ENCODE results near the gene PTPRD. TPM values are rescaled to one million over a fixed set of nuclear protein-coding genes. Genes with fewer than 3 reads are reported as not detected.

Gene PTPRD
- total and polyA plus RNA-seq, 2 donors (not counting 1 experiment from before 2014, with no cell fraction given): not detected

DNA sequence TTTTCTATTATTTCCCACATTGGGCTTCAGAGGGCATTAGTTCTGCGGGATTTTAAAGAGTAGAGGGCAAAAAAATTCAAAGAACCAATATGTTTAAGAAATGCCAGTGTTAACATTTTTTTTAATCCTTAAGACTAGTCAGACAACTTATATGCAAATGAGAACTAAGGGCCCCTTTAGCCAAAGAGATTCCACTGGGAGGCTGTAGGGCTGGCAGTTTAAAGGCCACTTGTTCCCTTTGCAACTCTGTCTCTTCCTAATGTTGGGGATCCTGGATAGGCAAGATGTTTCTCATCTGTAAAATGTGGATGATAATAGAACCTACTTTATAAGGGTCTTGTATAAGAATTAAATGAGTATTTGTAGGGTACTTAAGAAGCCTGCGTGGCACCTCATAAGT, 1395.9 kb downstream of the PTPRD start:
- intact Hi-C loops (cut with micrococcal nuclease): no loop called here
- Histone ChIP-seq H2AFZ (ENCODE audit: insufficient read depth, low read depth, low read length, poor library complexity, severe bottlenecking) (no peak overlapping the region), H3K27ac (ENCODE audit: low read length in 2 of 2) (no peak overlapping the region), H4K20me1 (ENCODE audit: control insufficient read depth, insufficient read depth, low read length, poor library complexity, severe bottlenecking) (no peaks in the 10 kb centered on the region), H3K4me2 (replicated peaks; ENCODE audit: low read depth, low read length, poor library complexity, severe bottlenecking) (no peak overlapping the region), H3K27me3 (replicated peaks in 1 of 4; ENCODE audit: control extremely low read depth in 1 of 4, control insufficient read depth in 3 of 4, insufficient read depth in 4 of 4, low read length in 3 of 4) (no peaks in the 10 kb centered on the region), H3K36me3 (replicated peaks in 1 of 2; ENCODE audit: control extremely low read depth in 1 of 2, control insufficient read depth in 1 of 2, extremely low read depth in 1 of 2, insufficient read depth in 2 of 2, low read length in 1 of 2) (no peaks in the 10 kb centered on the region), H3K4me3 (ENCODE audit: control extremely low read depth in 1 of 5, extremely low read depth in 1 of 5, insufficient read depth in 1 of 5, low read depth in 2 of 5, low read length in 4 of 5) (no peak overlapping the region), H3K9me3 (ENCODE audit: control extremely low read depth in 1 of 3, control insufficient read depth in 2 of 3, insufficient read depth in 1 of 3, low read length in 2 of 3) (no peaks in the 10 kb centered on the region), H3K79me2 (ENCODE audit: control insufficient read depth, insufficient read depth, low read length) (no peaks in the 10 kb centered on the region), H3K4me1 (ENCODE audit: control insufficient read depth in 2 of 2, insufficient read depth in 2 of 2, low read length in 2 of 2) (no peaks in the 10 kb centered on the region), H3K9ac (ENCODE audit: low read length) (no peak overlapping the region)
- ATAC-seq (ENCODE audit: low read depth) (no peak), DNase-seq (no peak)
- ChIA-PET POLR2A (no interaction called here), CTCF (no interaction called here)
- no peaks in the 10 kb centered on the region for H3K9me3 Mint-ChIP-seq (ENCODE audit: insufficient read depth)
- H3K27me3 Mint-ChIP-seq: no peaks in the 10 kb centered on the region
- WGBS (ENCODE audit: insufficient coverage): no CpG with 5 or more reads among the region's 2 CpGs
- H3K4me1 Mint-ChIP-seq: no peaks in the 10 kb centered on the region
- no peak overlapping the region for H3K27ac Mint-ChIP-seq
- TF ChIP-seq, protein P1, sequence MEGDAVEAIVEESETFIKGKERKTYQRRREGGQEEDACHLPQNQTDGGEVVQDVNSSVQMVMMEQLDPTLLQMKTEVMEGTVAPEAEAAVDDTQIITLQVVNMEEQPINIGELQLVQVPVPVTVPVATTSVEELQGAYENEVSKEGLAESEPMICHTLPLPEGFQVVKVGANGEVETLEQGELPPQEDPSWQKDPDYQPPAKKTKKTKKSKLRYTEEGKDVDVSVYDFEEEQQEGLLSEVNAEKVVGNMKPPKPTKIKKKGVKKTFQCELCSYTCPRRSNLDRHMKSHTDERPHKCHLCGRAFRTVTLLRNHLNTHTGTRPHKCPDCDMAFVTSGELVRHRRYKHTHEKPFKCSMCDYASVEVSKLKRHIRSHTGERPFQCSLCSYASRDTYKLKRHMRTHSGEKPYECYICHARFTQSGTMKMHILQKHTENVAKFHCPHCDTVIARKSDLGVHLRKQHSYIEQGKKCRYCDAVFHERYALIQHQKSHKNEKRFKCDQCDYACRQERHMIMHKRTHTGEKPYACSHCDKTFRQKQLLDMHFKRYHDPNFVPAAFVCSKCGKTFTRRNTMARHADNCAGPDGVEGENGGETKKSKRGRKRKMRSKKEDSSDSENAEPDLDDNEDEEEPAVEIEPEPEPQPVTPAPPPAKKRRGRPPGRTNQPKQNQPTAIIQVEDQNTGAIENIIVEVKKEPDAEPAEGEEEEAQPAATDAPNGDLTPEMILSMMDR (IDR thresholded peaks at IDR 0.05): no peak
- no peak for TF ChIP-seq EZH2 (IDR thresholded peaks at IDR 0.05; ENCODE audit: borderline replicate concordance, insufficient read depth, low read depth, low read length, poor library complexity, severe bottlenecking)
- H3K4me3 Mint-ChIP-seq: no peak overlapping the region

DNA sequence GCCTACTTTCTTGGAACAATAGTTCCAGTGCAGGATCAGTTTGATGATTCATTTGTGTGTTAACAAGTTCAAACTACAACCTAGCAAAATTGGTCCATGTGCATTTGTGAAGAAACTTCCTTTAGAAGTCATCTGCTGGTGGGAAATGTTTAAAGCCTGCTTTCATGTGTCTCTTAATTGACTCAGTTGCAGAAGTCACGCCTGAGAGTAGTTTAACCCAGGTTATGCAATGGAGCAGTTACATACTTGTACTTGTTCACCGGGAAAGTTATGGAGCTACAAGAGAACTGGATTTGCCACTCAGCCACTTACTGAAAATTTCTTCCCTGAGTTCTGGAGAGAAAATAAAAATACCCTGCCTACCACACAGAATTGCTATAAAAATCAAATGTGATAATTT, 1397.8 kb downstream of the PTPRD start:
- Histone ChIP-seq H3K36me3 (replicated peaks in 1 of 2; ENCODE audit: control extremely low read depth in 1 of 2, control insufficient read depth in 1 of 2, extremely low read depth in 1 of 2, insufficient read depth in 2 of 2, low read length in 1 of 2) (no peaks in the 10 kb centered on the region), H3K4me3 (ENCODE audit: control extremely low read depth in 1 of 5, extremely low read depth in 1 of 5, insufficient read depth in 1 of 5, low read depth in 2 of 5, low read length in 4 of 5) (no peak overlapping the region), H3K9me3 (ENCODE audit: control extremely low read depth in 1 of 3, control insufficient read depth in 2 of 3, insufficient read depth in 1 of 3, low read length in 2 of 3) (no peaks in the 10 kb centered on the region), H3K4me1 (ENCODE audit: control insufficient read depth in 2 of 2, insufficient read depth in 2 of 2, low read length in 2 of 2) (no peaks in the 10 kb centered on the region), H3K79me2 (ENCODE audit: control insufficient read depth, insufficient read depth, low read length) (no peaks in the 10 kb centered on the region), H2AFZ (ENCODE audit: insufficient read depth, low read depth, low read length, poor library complexity, severe bottlenecking) (no peak overlapping the region), H3K4me2 (replicated peaks; ENCODE audit: low read depth, low read length, poor library complexity, severe bottlenecking) (no peak overlapping the region), H3K27me3 (replicated peaks in 1 of 4; ENCODE audit: control extremely low read depth in 1 of 4, control insufficient read depth in 3 of 4, insufficient read depth in 4 of 4, low read length in 3 of 4) (no peaks in the 10 kb centered on the region), H4K20me1 (ENCODE audit: control insufficient read depth, insufficient read depth, low read length, poor library complexity, severe bottlenecking) (no peaks in the 10 kb centered on the region), H3K9ac (ENCODE audit: low read length) (no peak overlapping the region), H3K27ac (ENCODE audit: low read length in 2 of 2) (no peak overlapping the region)
- no peak for DNase-seq
- ATAC-seq (ENCODE audit: low read depth): no peak
- Mint-ChIP-seq H3K4me3 (no peak overlapping the region), H3K9me3 (ENCODE audit: insufficient read depth) (no peaks in the 10 kb centered on the region), H3K4me1 (no peaks in the 10 kb centered on the region), H3K27ac (no peak overlapping the region), H3K27me3 (no peaks in the 10 kb centered on the region)
- TF ChIP-seq EZH2 (IDR thresholded peaks at IDR 0.05; ENCODE audit: borderline replicate concordance, insufficient read depth, low read depth, low read length, poor library complexity, severe bottlenecking): no peak
- TF ChIP-seq, protein P1 (IDR thresholded peaks at IDR 0.05): no peak
- ChIA-PET CTCF (no interaction called here), POLR2A (no interaction called here)
- intact Hi-C loops (cut with micrococcal nuclease): no loop called here
- WGBS (ENCODE audit: insufficient coverage): 80% methylated on average over 1 of the region's 2 CpGs

Measured in B cell (primary cell).